H1 (cell line): ENCODE data around the gene ADAMTS17. TPM values are rescaled to one million over a fixed set of nuclear protein-coding genes. Genes with fewer than 3 reads are reported as not detected.

Experiments used
- CTCF ChIA-PET: fragments of 300-600 bp; sonication (Branson Sonifier 250); formaldehyde crosslinking; loops from one replicate; lab custom pipeline; 2021; ENCODE audit not compliant: partially characterized antibody; lab: Charles Lee
- POLR2A ChIA-PET: fragments of 300-600 bp; sonication (Branson Sonifier 250); formaldehyde crosslinking; loops from one replicate; lab custom pipeline; 2021; ENCODE audit warnings: inconsistent platforms; ENCODE audit not compliant: partially characterized antibody; lab: Charles Lee
- DNase-seq, 2 experiments: peaks; one replicate each; pipeline versions ENCODE4 v3.0.0 to v3.0.0-alpha.2; 2010 to 2022; ENCODE audit warnings: low spot score in 2 of 2, low read depth in 1 of 2, mixed read lengths in 1 of 2
- FAIRE-seq: peaks from 2 replicates; lab custom pipeline; 2011; peaks lifted over from hg19 to GRCh38; lab: Jason Lieb, UNC
- H2AFZ ChIP-seq: 2 replicates; pipeline ENCODE4 v1.8.1; 2012; ENCODE audit warnings: low read length, inconsistent platforms
- H2AK5ac ChIP-seq: 2 replicates; pipeline ENCODE4 v1.6.1; 2013; ENCODE audit warnings: low read depth, low read length
- H2BK120ac ChIP-seq: replicated peaks from 2 replicates; pipeline ENCODE3; 2013; ENCODE audit warnings: low read depth, low read length, inconsistent platforms
- H2BK12ac ChIP-seq: 2 replicates; pipeline ENCODE4 v1.6.1; 2013; ENCODE audit warnings: low read depth, low read length
- H2BK15ac ChIP-seq: 2 replicates; pipeline ENCODE4 v1.6.1; 2013; ENCODE audit warnings: low read length
- H2BK20ac ChIP-seq: 2 replicates; pipeline ENCODE4 v1.6.1; 2013; ENCODE audit warnings: low read length
- H2BK5ac ChIP-seq: 2 replicates; pipeline ENCODE4 v1.6.1; 2013; ENCODE audit warnings: low read depth, low read length
- H3K14ac ChIP-seq: 2 replicates; pipeline ENCODE4 v1.6.1; 2013; ENCODE audit warnings: inconsistent platforms; ENCODE audit not compliant: insufficient read length
- H3K18ac ChIP-seq: 2 replicates; pipeline ENCODE4 v1.6.1; 2013; ENCODE audit warnings: low read length; ENCODE audit errors: extremely low read depth
- H3K23ac ChIP-seq: 2 replicates; pipeline ENCODE4 v1.6.1; 2013; ENCODE audit warnings: inconsistent platforms; ENCODE audit not compliant: insufficient read length
- H3K23me2 ChIP-seq: 2 replicates; pipeline ENCODE4 v1.6.1; 2013; ENCODE audit warnings: low read depth, low read length
- H3K27ac ChIP-seq: 2 replicates; pipeline ENCODE4 v1.6.1; 2011; ENCODE audit warnings: low read depth, low read length, inconsistent platforms
- H3K27me3 ChIP-seq, 4 experiments: replicated peaks in 1 of 4; 1 replicate in 1 of 4; 2 replicates in 3 of 4; pipeline versions ENCODE4 v1.6.1 to v1.8.1; 2011 to 2013; ENCODE audit warnings: low read length in 3 of 4, mild to moderate bottlenecking in 3 of 4, inconsistent platforms in 2 of 4, mixed read lengths in 2 of 4, moderate library complexity in 1 of 4; ENCODE audit not compliant: control insufficient read depth in 3 of 4, insufficient read depth in 3 of 4; ENCODE audit errors: extremely low read depth in 1 of 4
- H3K36me3 ChIP-seq, 4 experiments: 2 replicates each; pipeline versions ENCODE4 v1.6.1 to v1.8.1; 2011 to 2013; ENCODE audit warnings: mild to moderate bottlenecking in 4 of 4, low read length in 3 of 4, moderate library complexity in 2 of 4, control low read depth in 1 of 4, inconsistent platforms in 1 of 4; ENCODE audit not compliant: insufficient read depth in 4 of 4, control insufficient read depth in 2 of 4
- H3K4ac ChIP-seq: replicated peaks from 2 replicates; pipeline ENCODE3; 2013; ENCODE audit warnings: low read length, low read depth, mixed read lengths, inconsistent platforms; ENCODE audit not compliant: insufficient read length
- H3K4me1 ChIP-seq, 4 experiments: replicated peaks in 1 of 4; 1 replicate in 1 of 4; 2 replicates in 3 of 4; pipeline versions ENCODE4 v1.6.1 to v1.8.1; 2011 to 2013; ENCODE audit warnings: low read length in 3 of 4, inconsistent platforms in 2 of 4, mixed read lengths in 1 of 4; ENCODE audit not compliant: insufficient read depth in 4 of 4, control insufficient read depth in 3 of 4
- H3K4me2 ChIP-seq, 2 experiments: 2 replicates each; pipeline versions ENCODE4 v1.6.1 to v1.8.1; 2011 to 2013; ENCODE audit warnings: low read depth in 2 of 2, low read length in 2 of 2, control low read depth in 1 of 2, inconsistent platforms in 1 of 2, mild to moderate bottlenecking in 1 of 2; ENCODE audit not compliant: insufficient read depth in 1 of 2
- H3K4me3 ChIP-seq, 4 experiments: fragments of 200-600, 300-600 bp in 1 of 4; sonication (generic), shearing (Covaris generic), sonication (Bioruptor Twin) in 1 of 4; 2 replicates each; pipeline versions ENCODE4 v1.5.1 to v1.8.1; 2011 to 2016; ENCODE audit warnings: low read length in 4 of 4, low read depth in 3 of 4, control low read depth in 2 of 4, inconsistent platforms in 2 of 4, mild to moderate bottlenecking in 2 of 4, mixed read lengths in 1 of 4, moderate library complexity in 1 of 4; ENCODE audit not compliant: insufficient read depth in 2 of 4; ENCODE audit errors: extremely low read depth in 1 of 4
- H3K56ac ChIP-seq: replicated peaks from 2 replicates; pipeline ENCODE3; 2013; ENCODE audit warnings: low read depth, mild to moderate bottlenecking, mixed read lengths, low read length, inconsistent platforms; ENCODE audit not compliant: insufficient read length
- H3K79me1 ChIP-seq: 2 replicates; pipeline ENCODE4 v1.6.1; 2013; ENCODE audit warnings: low read depth, low read length, control low read depth
- H3K79me2 ChIP-seq, 2 experiments: 2 replicates each; pipeline versions ENCODE4 v1.6.1 to v1.8.1; 2012 to 2013; ENCODE audit warnings: low read length in 2 of 2, mild to moderate bottlenecking in 2 of 2, inconsistent platforms in 1 of 2; ENCODE audit not compliant: insufficient read depth in 2 of 2, control insufficient read depth in 1 of 2
- H3K9ac ChIP-seq, 4 experiments: replicated peaks in 1 of 4; 1 replicate in 1 of 4; 2 replicates in 3 of 4; pipeline versions ENCODE4 v1.6.1 to v1.8.1; 2011 to 2013; ENCODE audit warnings: low read depth in 3 of 4, low read length in 3 of 4, control low read depth in 2 of 4, mild to moderate bottlenecking in 2 of 4, moderate library complexity in 2 of 4, inconsistent platforms in 1 of 4; ENCODE audit errors: extremely low read depth in 1 of 4
- H3K9me3 ChIP-seq, 2 experiments: 2 replicates each; pipeline versions ENCODE4 v1.6.1 to v1.8.1; 2012 to 2013; ENCODE audit warnings: mild to moderate bottlenecking in 2 of 2, moderate library complexity in 2 of 2, control low read depth in 1 of 2, inconsistent platforms in 1 of 2, low read depth in 1 of 2, low read length in 1 of 2, mixed read lengths in 1 of 2; ENCODE audit not compliant: insufficient read depth in 2 of 2
- H4K20me1 ChIP-seq, 2 experiments: replicated peaks in 1 of 2; 2 replicates each; pipeline versions ENCODE3 to v1.8.1; 2011 to 2013; ENCODE audit warnings: inconsistent platforms in 2 of 2, low read length in 2 of 2, mild to moderate bottlenecking in 1 of 2; ENCODE audit not compliant: insufficient read depth in 2 of 2, control insufficient read depth in 1 of 2
- H4K5ac ChIP-seq: 2 replicates; pipeline ENCODE4 v1.6.1; 2013; ENCODE audit warnings: low read length, low read depth, mixed read lengths, inconsistent platforms; ENCODE audit not compliant: insufficient read length
- H4K8ac ChIP-seq: 2 replicates; pipeline ENCODE4 v1.8.0; 2013; ENCODE audit warnings: mild to moderate bottlenecking, moderate library complexity, low read length, inconsistent platforms; ENCODE audit not compliant: insufficient read depth; ENCODE audit errors: extremely low read depth
- H4K91ac ChIP-seq: replicated peaks from 2 replicates; pipeline ENCODE3; 2013; ENCODE audit warnings: low read length, mixed read lengths, inconsistent platforms; ENCODE audit not compliant: insufficient read length
- CREB1 ChIP-seq: IDR thresholded peaks from 2 replicates; pipeline ENCODE4 v1.6.1; 2012; ENCODE audit warnings: inconsistent platforms
- HDAC2 ChIP-seq, 2 experiments: fragments of 300-600 bp in 1 of 2; sonication (generic) in 1 of 2; IDR thresholded peaks; 2 replicates each; pipeline ENCODE4 v1.6.1; 2011 to 2012; ENCODE audit warnings: low read depth in 2 of 2, low read length in 2 of 2, mild to moderate bottlenecking in 2 of 2, moderate library complexity in 2 of 2, borderline replicate concordance in 1 of 2, inconsistent platforms in 1 of 2
- KDM1A ChIP-seq: fragments of 200-600, 300-600 bp; sonication (generic); IDR thresholded peaks from 2 replicates; pipeline ENCODE4 v1.7.1; 2016; ENCODE audit warnings: mild to moderate bottlenecking, low read length, borderline replicate concordance
- PHF8 ChIP-seq: fragments of 200-600 bp; sonication (generic); conservative IDR thresholded peaks from 2 replicates; pipeline ENCODE4 v1.7.1; 2012; ENCODE audit warnings: low read depth, mild to moderate bottlenecking, inconsistent platforms, low read length, moderate library complexity
- POLR2A ChIP-seq, 2 experiments: IDR thresholded peaks; 1 replicate in 1 of 2; 2 replicates in 1 of 2; pipeline ENCODE4 v1.6.1; 2011; ENCODE audit warnings: low read depth in 2 of 2, low read length in 2 of 2, mild to moderate bottlenecking in 2 of 2; ENCODE audit errors: control extremely low read depth in 1 of 2
- POLR2AphosphoS5 ChIP-seq: IDR thresholded peaks from 2 replicates; pipeline ENCODE4 v1.6.1; 2011; ENCODE audit warnings: low read depth, low read length
- RAD21 ChIP-seq, 2 experiments: IDR thresholded peaks in 1 of 2; conservative IDR thresholded peaks in 1 of 2; 2 replicates each; pipeline ENCODE4 v1.6.1; 2011; ENCODE audit warnings: low read depth in 2 of 2, low read length in 2 of 2, improper control_type of control experiment in 1 of 2, inconsistent platforms in 1 of 2, mild to moderate bottlenecking in 1 of 2, moderate library complexity in 1 of 2
- RFX5 ChIP-seq: IDR thresholded peaks from 2 replicates; pipeline ENCODE4 v1.6.1; 2011; ENCODE audit warnings: low read depth, low read length, improper control_type of control experiment, borderline replicate concordance
- RNF2 ChIP-seq: fragments of 200-900, 300-1000 bp; sonication (generic); IDR thresholded peaks from 2 replicates; pipeline ENCODE4 v1.7.1; 2016; ENCODE audit warnings: borderline replicate concordance, low read depth, mild to moderate bottlenecking, antibody characterized with exemption, low read length; ENCODE audit not compliant: poor library complexity, severe bottlenecking; ENCODE audit errors: missing control alignments
- SP2 ChIP-seq: IDR thresholded peaks from 2 replicates; pipeline ENCODE4 v1.6.1; 2012; ENCODE audit warnings: mild to moderate bottlenecking, low read length, inconsistent platforms
- SP4 ChIP-seq: IDR thresholded peaks from 2 replicates; pipeline ENCODE4 v1.6.1; 2012; ENCODE audit warnings: low read length, inconsistent platforms
- WGBS, 2 experiments: shearing (Covaris generic) in 1 of 2; methylation state at CpG; one replicate each; pipeline versions ENCODE4 v1.1.6 to v1.1.7; 2013 to 2015; ENCODE audit warnings: low lambda C conversion rate in 2 of 2, mixed read lengths in 2 of 2, inconsistent platforms in 1 of 2, low coverage in 1 of 2, missing lambda C conversion rate in 1 of 2; ENCODE audit not compliant: insufficient replicate concordance in 2 of 2, insufficient coverage in 1 of 2, insufficient read length in 1 of 2; ENCODE audit errors: extremely low coverage in 1 of 2, missing lambda C conversion rate in 1 of 2; 5-methylcytosine and 5-hydroxymethylcytosine counted together
- polyA plus RNA-seq, 7 experiments: library from polyadenylated mRNA; depleted of rRNA in 3 of 7; stranded (reverse) in 5 of 7; unstranded in 2 of 7; fragments of >200 nt in 5 of 7; fragments of 200-250 nt in 2 of 7; gene quantifications; 1 replicate in 5 of 7; 2 replicates in 1 of 7; 4 replicates in 1 of 7; pipeline versions ENCODE4 v1.2.1 to v1.2.3, GENCODE V29; 2011 to 2013; ENCODE audit warnings: missing spikeins in 2 of 7, mixed read lengths in 2 of 7
- total RNA-seq: library from RNA; stranded (reverse); fragmentation: NEBNext Ultra II Directional; extraction: Animal tissue kit (Norgen Biotek cat#: 25700); gene quantifications from 2 replicates; pipeline ENCODE4 v1.2.1, GENCODE V29; 2021
- TF ChIP-seq, protein P1 (sequence below): IDR thresholded peaks from 2 replicates; pipeline ENCODE4 v1.6.1; 2011; ENCODE audit warnings: low read length, improper control_type of control experiment

ADAMTS17 gene
- total and polyA plus RNA-seq, 2 of the 8 experiments (the other 6 are each of a cell fraction or from before 2014, with no cell fraction given), result 0.51 to 1.7 TPM

GRCh38 chr15:100339999-100340398 is 1.8 kb downstream of the ADAMTS17 start:
- ChIA-PET CTCF (interaction anchor here (0.9 to 11.5 kb wide), 16 partner anchors 9 to 426 kb away, joined by 3 to 112 read pairs (median 7); no protein-coding TSS in a partner anchor), POLR2A (interaction anchor here (3.7 kb wide), 1 partner anchor 10 kb away, joined by 12 read pairs; no protein-coding TSS in a partner anchor)
- H3K4me2 ChIP-seq, result no peak overlapping the region; a peak in 1 of 4 replicates
- no peak overlapping the region for H3K4me3 ChIP-seq
- H4K5ac ChIP-seq, result no peak overlapping the region
- H3K18ac ChIP-seq, result no peak overlapping the region
- H2BK5ac ChIP-seq, result no peak overlapping the region
- no peak overlapping the region for H3K23ac ChIP-seq
- no peak overlapping the region for H3K14ac ChIP-seq
- peaks cover 0 to 1% of the 10 kb centered on the region in 2 experiments for H4K20me1 ChIP-seq
- no peaks in the 10 kb centered on the region for H3K9me3 ChIP-seq
- 87% methylated on average over 12 of the region's 12 CpGs; no CpG with 5 or more reads in 1 of the 2 experiments for WGBS, 2 experiments
- no peak overlapping the region for H4K8ac ChIP-seq
- H3K27me3 ChIP-seq, result peaks cover 17 to 30% (median 26%) of the 10 kb centered on the region in 4 experiments
- H3K36me3 ChIP-seq, result no peaks in the 10 kb centered on the region; a peak in 2 of 8 replicates
- no peak overlapping the region for H3K56ac ChIP-seq
- H3K23me2 ChIP-seq, result peaks cover 5% of the 10 kb centered on the region; the same call in 1 of the 2 replicates
- DNase-seq (no peak), FAIRE-seq (no peak)
- no peaks in the 10 kb centered on the region for H3K79me2 ChIP-seq
- no peak overlapping the region for H2BK15ac ChIP-seq
- no peak overlapping the region for H3K4ac ChIP-seq
- H2BK12ac ChIP-seq, result no peak overlapping the region
- H3K4me1 ChIP-seq, result peaks cover 0 to 6% (median 4%) of the 10 kb centered on the region in 4 experiments; a peak in 6 of 7 replicates
- no peak overlapping the region for H2AK5ac ChIP-seq
- H4K91ac ChIP-seq, result no peak overlapping the region
- no peaks in the 10 kb centered on the region for H3K79me1 ChIP-seq
- H2BK20ac ChIP-seq, result no peak overlapping the region
- H3K9ac ChIP-seq, result no peak overlapping the region
- H2BK120ac ChIP-seq, result no peak overlapping the region
- H3K27ac ChIP-seq, result no peak overlapping the region
- H2AFZ ChIP-seq, result no peak overlapping the region
- TF ChIP-seq, protein P1, sequence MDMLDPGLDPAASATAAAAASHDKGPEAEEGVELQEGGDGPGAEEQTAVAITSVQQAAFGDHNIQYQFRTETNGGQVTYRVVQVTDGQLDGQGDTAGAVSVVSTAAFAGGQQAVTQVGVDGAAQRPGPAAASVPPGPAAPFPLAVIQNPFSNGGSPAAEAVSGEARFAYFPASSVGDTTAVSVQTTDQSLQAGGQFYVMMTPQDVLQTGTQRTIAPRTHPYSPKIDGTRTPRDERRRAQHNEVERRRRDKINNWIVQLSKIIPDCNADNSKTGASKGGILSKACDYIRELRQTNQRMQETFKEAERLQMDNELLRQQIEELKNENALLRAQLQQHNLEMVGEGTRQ, result no peak
- TF ChIP-seq KDM1A (no peak), CREB1 (no peak), SP4 (no peak), POLR2AphosphoS5 (no peak), HDAC2 (IDR thresholded peaks at IDR 0.05; ENCODE audit: borderline replicate concordance in 1 of 2, low read depth in 2 of 2, low read length in 2 of 2) (no peak), PHF8 (no peak), RAD21 (IDR thresholded peaks at IDR 0.05 in 1 of 2, conservative IDR thresholded peaks at IDR 0.05 in 1 of 2; ENCODE audit: low read depth in 2 of 2, low read length in 2 of 2) (no peak), POLR2A (IDR thresholded peaks at IDR 0.05; ENCODE audit: control extremely low read depth in 1 of 2, low read depth in 2 of 2, low read length in 2 of 2) (no peak), SP2 (no peak), RNF2 (no peak), RFX5 (no peak)
